Activated CD4-positive, alpha-beta T cell treated with anti-CD3 and anti-CD28 coated beads, Interleukin-2, amount 10 ng/mL, durations not matched to agents 24 days and 14 days (primary cell): Measurements from ENCODE around the gene TSPAN18. TPM values are rescaled to one million over a fixed set of nuclear protein-coding genes. Genes with fewer than 3 reads are reported as not detected.

Experiments used
- DNase-seq: peaks from one replicate; pipeline ENCODE4 v3.0.0; 2022
- H3K27ac Mint-ChIP-seq: one replicate; pipeline ENCODE4 v1.8.0; 2022; ENCODE audit warnings: mild to moderate bottlenecking, mixed read lengths
- H3K27me3 Mint-ChIP-seq: one replicate; pipeline ENCODE4 v1.8.0; 2022; ENCODE audit warnings: mixed read lengths
- H3K36me3 Mint-ChIP-seq: one replicate; pipeline ENCODE4 v1.8.0; 2022; ENCODE audit warnings: low read depth, mild to moderate bottlenecking, mixed read lengths
- H3K4me1 Mint-ChIP-seq: one replicate; pipeline ENCODE4 v1.8.0; 2021; ENCODE audit warnings: mixed read lengths
- H3K4me3 Mint-ChIP-seq: one replicate; pipeline ENCODE4 v1.8.0; 2022; ENCODE audit warnings: mild to moderate bottlenecking, moderate library complexity, mixed read lengths
- H3K9me3 Mint-ChIP-seq: one replicate; pipeline ENCODE4 v1.8.0; 2021; ENCODE audit warnings: mixed read lengths
- intact Hi-C: fragments of 100-400 bp; cut with micrococcal nuclease; formaldehyde crosslinking; loops from one replicate; pipeline ENCODE4 v1.15.1; 2023
- total RNA-seq: library from RNA; stranded (reverse); gene quantifications from 2 replicates; pipeline ENCODE4 v1.2.3, GENCODE V29; 2022

The TSPAN18 gene
- total RNA-seq, 1 donor from 2014 or later = 1.4 TPM

DNA sequence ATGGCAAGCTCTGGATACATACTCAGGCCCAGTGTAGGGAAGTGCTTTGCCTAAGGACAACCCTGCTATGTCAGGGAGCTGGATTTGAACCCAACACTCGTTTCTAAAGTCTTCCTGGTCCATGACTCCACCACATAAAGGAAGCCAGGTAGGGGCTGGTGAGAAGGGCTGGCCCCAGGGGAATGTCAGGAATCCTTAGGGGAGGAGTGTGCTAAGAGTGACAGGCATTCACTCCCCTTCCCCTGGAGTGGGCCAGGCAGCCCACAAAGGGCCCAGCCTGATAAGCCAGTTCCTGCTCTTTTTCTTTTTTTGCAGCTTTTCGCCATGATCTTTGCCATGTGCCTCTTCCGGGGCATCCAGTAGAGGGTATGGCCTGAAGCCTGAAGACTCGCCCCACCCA is 202.1 kb downstream of the TSPAN18 start:
- Mint-ChIP-seq H3K4me3 (no peak overlapping the region), H3K36me3 (no peaks in the 10 kb centered on the region), H3K9me3 (no peaks in the 10 kb centered on the region), H3K4me1 (no peaks in the 10 kb centered on the region), H3K27me3 (peaks cover 3% of the 10 kb centered on the region), H3K27ac (no peak overlapping the region)
- no peak for DNase-seq
- intact Hi-C loops = no loop called here

DNA sequence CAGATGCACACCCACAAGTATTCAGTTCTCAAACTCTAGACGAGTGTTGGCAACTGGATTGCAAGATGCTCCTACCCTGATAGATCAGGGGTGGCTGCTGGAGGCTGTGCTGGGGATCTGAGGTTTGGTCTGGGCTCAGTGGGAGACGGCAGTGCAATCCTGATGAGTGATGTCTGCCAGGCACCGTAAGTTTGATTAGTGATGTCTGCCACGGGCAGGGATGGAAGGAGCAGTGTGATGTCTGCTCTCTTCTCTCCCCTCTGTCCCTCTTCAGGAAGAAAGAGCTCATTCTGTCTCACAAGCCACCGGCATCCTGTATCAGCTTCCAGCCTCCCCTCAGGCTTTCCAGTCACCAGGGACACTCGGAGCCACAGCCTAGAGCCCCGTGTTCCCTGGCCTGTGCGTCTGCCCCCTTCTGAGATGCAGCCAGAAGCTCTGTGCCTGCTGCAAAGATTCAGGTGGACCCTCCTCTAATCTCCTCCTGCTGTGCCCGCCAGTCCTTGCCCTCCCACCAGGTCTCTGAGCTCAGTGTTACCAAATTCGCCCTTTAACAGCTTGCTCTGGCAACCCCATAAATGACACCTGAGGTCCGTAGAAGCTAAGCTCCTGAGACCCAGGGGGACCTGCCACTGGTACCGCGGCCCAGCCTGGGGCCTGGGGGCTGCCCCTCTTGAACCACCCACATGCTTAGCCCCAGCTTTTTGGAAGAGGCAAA is 204.0 kb downstream of the TSPAN18 start:
- no peak for DNase-seq
- H3K36me3 Mint-ChIP-seq = no peaks in the 10 kb centered on the region
- H3K4me3 Mint-ChIP-seq = no peak overlapping the region
- peaks cover 3% of the 10 kb centered on the region for H3K27me3 Mint-ChIP-seq
- H3K4me1 Mint-ChIP-seq = no peaks in the 10 kb centered on the region
- intact Hi-C loops = no loop called here
- no peak overlapping the region for H3K27ac Mint-ChIP-seq
- H3K9me3 Mint-ChIP-seq = no peaks in the 10 kb centered on the region

DNA sequence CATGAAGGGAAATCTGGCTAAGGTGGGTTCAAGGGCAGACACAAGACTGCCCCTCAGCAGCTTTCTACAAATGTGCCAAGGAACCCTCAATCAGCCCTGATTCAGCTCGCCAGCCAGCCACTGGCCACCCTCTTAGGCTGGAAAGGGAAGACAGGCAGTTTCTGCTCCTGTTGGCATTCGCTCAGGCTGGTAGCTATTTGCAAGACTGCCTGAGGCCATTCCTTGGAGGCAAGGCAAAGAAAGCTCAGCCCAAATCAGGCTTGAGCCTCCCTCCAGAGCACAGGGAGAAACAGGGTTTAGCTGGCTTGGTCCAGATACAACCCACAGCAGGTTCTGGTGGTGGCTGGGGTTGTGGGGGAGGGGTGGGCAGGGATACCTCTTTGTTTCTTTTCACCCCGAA is 204.7 kb downstream of the TSPAN18 start:
- intact Hi-C loops = no loop called here
- H3K27ac Mint-ChIP-seq = no peak overlapping the region
- no peak overlapping the region for H3K4me3 Mint-ChIP-seq
- peaks cover 3% of the 10 kb centered on the region for H3K27me3 Mint-ChIP-seq
- H3K9me3 Mint-ChIP-seq = no peaks in the 10 kb centered on the region
- no peak for DNase-seq
- no peaks in the 10 kb centered on the region for H3K4me1 Mint-ChIP-seq
- no peaks in the 10 kb centered on the region for H3K36me3 Mint-ChIP-seq

DNA sequence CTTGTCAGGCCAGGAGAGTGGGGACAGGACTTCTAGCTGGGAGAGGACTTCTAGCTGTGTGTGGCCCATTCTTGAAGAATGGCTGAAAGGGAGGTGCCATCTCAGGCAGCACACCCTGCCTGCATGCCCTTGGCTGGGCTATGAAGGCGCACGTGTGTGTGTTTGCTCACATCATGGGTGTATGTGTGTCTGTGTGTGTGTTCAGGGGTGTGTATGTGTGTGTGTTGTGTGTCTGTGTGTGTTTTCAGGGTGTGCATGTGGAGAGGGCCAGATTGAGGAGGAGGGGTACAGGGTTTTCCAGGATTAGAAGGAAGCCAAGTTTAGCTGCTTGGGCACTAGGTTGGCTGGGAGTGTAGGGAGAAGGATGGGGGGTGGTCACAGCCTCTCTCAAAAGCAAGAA is 207.3 kb downstream of the TSPAN18 start:
- H3K4me3 Mint-ChIP-seq = no peak overlapping the region
- no peak overlapping the region for H3K27ac Mint-ChIP-seq
- H3K9me3 Mint-ChIP-seq = no peaks in the 10 kb centered on the region
- no peaks in the 10 kb centered on the region for H3K36me3 Mint-ChIP-seq
- intact Hi-C loops = no loop called here
- H3K27me3 Mint-ChIP-seq = peaks cover 3% of the 10 kb centered on the region
- DNase-seq = no peak
- no peaks in the 10 kb centered on the region for H3K4me1 Mint-ChIP-seq

DNA sequence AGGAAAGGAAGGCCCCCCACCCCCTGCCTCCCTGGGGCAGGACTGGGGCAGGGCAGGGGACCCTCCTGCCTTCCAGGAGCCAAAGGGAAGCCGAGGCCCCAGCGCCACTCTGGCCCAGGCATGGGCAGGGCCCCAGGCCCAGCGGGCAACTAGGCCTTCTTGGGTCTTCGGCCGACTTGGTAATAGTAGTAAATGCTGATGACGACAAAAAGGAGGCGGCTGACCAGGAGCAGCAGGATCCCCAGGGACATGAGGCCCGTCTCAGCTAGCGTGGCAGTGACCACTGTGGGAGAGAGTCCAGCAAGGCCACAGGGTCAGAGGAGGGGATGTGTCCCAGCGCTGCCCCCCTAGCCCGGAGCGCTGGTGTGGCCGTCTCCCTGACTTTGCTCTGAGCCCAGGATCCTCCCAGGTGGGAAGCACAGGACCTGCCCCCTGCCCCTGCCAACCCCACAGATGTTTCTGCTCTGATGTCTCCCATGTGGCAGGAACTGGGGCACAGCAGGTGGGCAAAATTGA is 208.0 kb downstream of the TSPAN18 start:
- no peak overlapping the region for H3K27ac Mint-ChIP-seq
- H3K36me3 Mint-ChIP-seq = no peaks in the 10 kb centered on the region
- intact Hi-C loops = loop anchor here (5.0 kb wide), 1 partner anchor 398 kb away; no protein-coding TSS in a partner anchor
- H3K27me3 Mint-ChIP-seq = peaks cover 3% of the 10 kb centered on the region
- DNase-seq = no peak
- H3K9me3 Mint-ChIP-seq = no peaks in the 10 kb centered on the region
- no peak overlapping the region for H3K4me3 Mint-ChIP-seq
- H3K4me1 Mint-ChIP-seq = no peaks in the 10 kb centered on the region

DNA sequence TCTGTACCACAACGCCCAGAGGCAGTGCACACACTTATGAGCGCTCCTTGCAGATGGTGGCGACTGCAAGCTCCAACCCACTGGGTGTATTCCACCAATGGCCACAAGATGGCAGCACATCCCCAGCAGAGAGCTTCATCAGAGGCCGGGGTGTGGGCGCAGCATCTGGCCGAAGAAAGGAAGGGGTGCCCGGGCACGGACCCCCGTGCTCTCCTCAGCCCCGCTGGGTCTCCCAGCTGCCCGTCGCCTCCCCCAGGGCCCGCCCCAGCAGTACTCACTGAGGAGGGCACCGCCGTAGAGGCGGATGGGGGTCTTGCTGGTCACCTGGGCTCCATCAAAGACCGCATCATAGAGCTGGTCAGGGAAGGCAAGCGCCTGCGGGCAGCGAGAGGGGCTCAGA is 209.8 kb downstream of the TSPAN18 start:
- no peaks in the 10 kb centered on the region for H3K36me3 Mint-ChIP-seq
- peak; percentile 94 for DNase-seq
- no peaks in the 10 kb centered on the region for H3K27me3 Mint-ChIP-seq
- H3K9me3 Mint-ChIP-seq = no peaks in the 10 kb centered on the region
- H3K4me1 Mint-ChIP-seq = no peaks in the 10 kb centered on the region
- intact Hi-C loops = loop anchor here (1.0 to 5.0 kb wide), 2 partner anchors 167 to 396 kb away; no protein-coding TSS in a partner anchor
- H3K27ac Mint-ChIP-seq = no peak overlapping the region
- no peak overlapping the region for H3K4me3 Mint-ChIP-seq

DNA sequence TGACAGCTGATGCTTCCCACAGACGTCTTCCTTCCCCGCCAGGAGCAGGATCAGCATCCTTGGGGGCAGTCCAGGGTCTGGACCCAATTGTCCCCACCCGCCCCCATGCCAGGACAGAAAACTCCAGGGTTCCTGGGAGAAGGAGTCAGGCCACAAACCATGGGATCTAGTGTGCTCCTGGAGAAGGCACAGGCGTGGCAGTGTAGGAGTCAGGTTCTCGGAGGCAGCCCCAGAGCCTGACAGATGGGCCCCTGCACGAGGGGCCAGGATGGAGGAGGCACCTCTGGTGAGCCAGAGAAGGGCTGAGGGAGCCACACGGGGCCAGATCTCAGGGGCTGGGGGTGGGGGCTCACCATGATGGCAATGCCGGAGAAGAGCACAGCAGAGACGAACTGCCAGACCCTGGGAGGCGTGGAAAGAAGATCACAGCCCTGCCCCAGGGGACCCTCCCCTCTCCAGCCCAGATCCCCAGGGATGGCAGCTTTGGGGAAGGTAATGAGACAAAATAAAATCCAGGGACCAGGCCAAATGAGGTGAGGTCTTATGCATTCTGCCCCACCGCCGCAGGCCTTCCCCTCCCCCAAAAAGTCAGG is 210.3 kb downstream of the TSPAN18 start:
- intact Hi-C loops = loop anchor here (1.0 to 5.0 kb wide), 2 partner anchors 166 to 395 kb away; no protein-coding TSS in a partner anchor
- no peaks in the 10 kb centered on the region for H3K36me3 Mint-ChIP-seq
- H3K4me3 Mint-ChIP-seq = no peak overlapping the region
- no peak for DNase-seq
- H3K4me1 Mint-ChIP-seq = peaks cover 3% of the 10 kb centered on the region
- H3K27me3 Mint-ChIP-seq = no peaks in the 10 kb centered on the region
- H3K9me3 Mint-ChIP-seq = no peaks in the 10 kb centered on the region
- H3K27ac Mint-ChIP-seq = no peak overlapping the region

DNA sequence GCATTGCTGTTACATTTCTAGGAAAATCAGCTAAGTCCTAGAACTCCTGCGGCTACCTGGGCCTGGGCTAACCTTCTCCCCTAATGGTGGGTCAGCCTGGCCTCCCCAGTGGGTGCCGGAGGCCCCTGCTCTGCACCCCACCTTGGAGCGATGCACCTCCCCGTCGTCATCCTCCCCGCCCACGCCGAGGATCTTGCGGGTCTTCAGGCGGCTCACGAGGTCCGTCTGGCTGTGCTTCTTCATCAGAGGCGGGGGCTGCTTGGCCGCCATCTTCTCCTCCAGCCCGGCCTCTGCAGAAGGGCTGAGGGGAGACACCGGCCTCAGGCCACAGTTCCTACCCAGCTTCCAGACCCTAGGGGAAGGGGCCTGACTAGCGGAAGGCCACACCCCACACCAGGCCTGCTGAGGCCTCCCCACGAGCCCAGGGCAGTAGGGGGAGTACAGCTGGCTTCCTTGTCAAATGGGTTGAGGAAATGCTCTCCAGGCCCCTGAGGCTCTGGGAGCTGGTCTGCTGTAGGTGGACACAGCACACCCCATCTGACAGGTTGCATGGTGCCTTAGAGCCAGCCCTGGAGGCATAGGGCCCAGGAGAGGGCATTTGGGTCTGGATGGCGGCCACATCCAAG is 211.4 kb downstream of the TSPAN18 start:
- DNase-seq = no peak
- peaks cover 12% of the 10 kb centered on the region for H3K4me1 Mint-ChIP-seq
- no peak overlapping the region for H3K4me3 Mint-ChIP-seq
- no peaks in the 10 kb centered on the region for H3K27me3 Mint-ChIP-seq
- intact Hi-C loops = loop anchor here (5.0 kb wide), 1 partner anchor 394 kb away; no protein-coding TSS in a partner anchor
- no peaks in the 10 kb centered on the region for H3K9me3 Mint-ChIP-seq
- no peak overlapping the region for H3K27ac Mint-ChIP-seq
- no peaks in the 10 kb centered on the region for H3K36me3 Mint-ChIP-seq

DNA sequence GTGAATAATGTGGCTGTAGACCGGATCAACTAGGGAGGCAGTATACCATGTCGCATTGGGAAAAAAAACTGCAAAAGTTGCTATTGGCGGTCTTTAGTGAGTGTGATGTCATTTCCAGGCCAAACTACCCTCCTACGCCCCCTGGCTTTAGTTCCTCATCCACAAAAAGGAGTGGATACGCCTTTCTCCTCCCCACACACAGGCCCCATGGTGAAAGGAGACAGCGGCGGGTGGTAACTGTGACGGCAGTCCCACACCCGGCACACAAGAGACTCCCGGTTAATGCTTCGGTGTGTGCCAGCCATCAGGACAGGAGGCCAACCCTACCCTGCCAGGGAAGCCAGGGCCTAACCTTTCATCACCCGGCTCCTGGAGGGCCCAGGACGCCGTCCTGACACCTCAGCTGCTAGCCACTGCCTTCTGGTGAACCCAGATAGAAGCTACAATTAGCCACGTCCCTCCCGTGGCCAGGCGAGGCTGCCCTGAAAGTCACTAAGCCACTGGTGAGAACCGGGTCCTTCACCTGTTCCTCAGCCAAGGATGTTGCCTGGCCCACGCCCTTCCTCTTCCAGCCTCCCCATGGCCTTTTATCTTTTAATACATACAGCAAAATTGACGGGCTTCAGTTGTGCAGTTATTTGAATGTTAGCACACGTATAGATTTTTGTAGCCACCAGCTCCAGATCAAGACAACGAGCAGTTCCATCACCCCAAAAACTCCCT is 213.1 kb downstream of the TSPAN18 start:
- no peaks in the 10 kb centered on the region for H3K36me3 Mint-ChIP-seq
- H3K4me1 Mint-ChIP-seq = peaks cover 18% of the 10 kb centered on the region
- peaks cover 3% of the 10 kb centered on the region for H3K27me3 Mint-ChIP-seq
- no peak overlapping the region for H3K27ac Mint-ChIP-seq
- no peak for DNase-seq
- no peak overlapping the region for H3K4me3 Mint-ChIP-seq
- intact Hi-C loops = loop anchor here (5.0 kb wide), 1 partner anchor 392 kb away; no protein-coding TSS in a partner anchor
- H3K9me3 Mint-ChIP-seq = no peaks in the 10 kb centered on the region

DNA sequence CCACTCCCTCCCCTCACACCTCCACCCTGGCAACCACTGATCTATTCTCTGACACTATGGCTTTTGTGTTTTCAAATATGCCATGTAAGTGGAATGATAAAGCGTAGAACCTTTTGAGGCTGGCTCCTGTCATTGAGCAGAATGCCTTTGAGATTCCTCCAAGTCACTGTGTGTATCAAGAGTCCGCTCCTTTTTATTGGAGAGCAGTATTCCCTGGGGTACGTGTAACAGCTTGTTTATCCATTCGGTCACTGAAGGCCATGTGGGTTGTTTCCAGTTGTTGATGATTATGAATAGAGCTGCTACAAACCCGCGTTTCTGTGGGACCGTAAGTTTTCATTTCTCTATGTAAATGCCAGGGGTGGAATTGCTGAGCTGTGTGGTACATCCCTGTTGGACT is 213.6 kb downstream of the TSPAN18 start:
- Mint-ChIP-seq H3K9me3 (no peaks in the 10 kb centered on the region), H3K4me3 (no peak overlapping the region), H3K36me3 (no peaks in the 10 kb centered on the region), H3K4me1 (peaks cover 18% of the 10 kb centered on the region), H3K27ac (no peak overlapping the region), H3K27me3 (peaks cover 3% of the 10 kb centered on the region)
- DNase-seq = no peak
- intact Hi-C loops = no loop called here

DNA sequence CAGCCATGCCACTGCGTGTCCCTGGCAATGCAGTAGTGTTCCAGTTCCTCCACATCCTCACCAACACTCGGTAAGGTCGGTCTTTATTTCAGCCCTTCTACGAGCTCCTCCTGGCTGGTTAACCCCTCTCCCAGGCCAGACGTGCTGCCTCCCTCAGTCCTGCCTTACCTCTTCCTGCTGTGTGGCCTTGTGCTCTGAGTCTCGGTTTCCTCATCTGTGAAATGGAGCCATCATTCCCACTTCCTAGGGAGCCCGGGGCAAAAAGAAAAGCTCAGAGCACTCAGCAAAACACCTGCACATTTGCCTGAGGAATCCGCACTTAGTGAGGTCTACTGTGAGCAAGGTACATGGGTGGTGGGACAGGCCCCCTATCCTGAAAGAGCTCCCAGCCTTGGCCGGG is 214.1 kb downstream of the TSPAN18 start:
- Mint-ChIP-seq H3K36me3 (no peaks in the 10 kb centered on the region), H3K9me3 (no peaks in the 10 kb centered on the region), H3K27ac (no peak overlapping the region), H3K4me1 (peaks cover 18% of the 10 kb centered on the region), H3K27me3 (peaks cover 3% of the 10 kb centered on the region), H3K4me3 (no peak overlapping the region)
- DNase-seq = no peak
- intact Hi-C loops = no loop called here

DNA sequence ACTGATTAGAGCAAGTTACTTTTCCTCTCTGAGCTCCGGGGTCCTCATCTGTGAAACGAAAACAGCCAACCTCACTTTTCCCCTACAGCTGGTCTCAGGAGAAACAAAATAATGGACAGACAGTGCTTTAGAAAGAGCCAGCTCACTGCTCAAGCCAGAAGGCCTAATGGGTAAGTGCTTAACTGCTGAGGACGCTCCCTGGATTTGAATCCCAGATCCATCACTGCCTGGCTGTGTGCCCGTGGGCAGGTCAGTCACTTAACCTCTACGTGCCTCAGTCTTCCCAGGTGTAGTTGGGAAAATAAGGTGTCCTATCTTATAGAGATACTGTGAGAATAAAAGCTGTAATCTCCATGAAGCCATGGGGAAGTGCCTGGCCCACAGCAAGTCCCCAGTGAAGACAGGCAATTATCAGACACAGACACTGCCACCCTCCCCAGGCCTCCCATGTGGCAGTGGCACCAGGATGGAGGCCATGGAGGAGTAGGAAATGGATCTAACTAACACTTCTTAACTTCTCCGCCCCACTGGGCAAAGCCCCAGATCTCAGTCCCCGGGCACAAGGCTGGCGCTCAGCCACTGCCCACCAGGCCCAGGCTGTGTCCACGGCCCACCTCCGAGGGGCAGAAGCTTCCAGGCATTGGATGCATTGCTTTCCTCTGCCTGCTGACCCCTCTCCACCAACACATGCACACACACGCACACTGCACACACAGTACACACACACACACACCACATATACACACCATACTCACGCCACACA is 214.7 kb downstream of the TSPAN18 start:
- Mint-ChIP-seq H3K4me3 (no peak overlapping the region), H3K27me3 (peaks cover 5% of the 10 kb centered on the region), H3K9me3 (no peaks in the 10 kb centered on the region), H3K36me3 (no peaks in the 10 kb centered on the region), H3K4me1 (peaks cover 18% of the 10 kb centered on the region), H3K27ac (peak overlapping the region; percentile 27)
- intact Hi-C loops = no loop called here
- DNase-seq = no peak
